Neural progenitor cell (in vitro differentiated cells): ENCODE measurements around the gene UBA1. TPM values are rescaled to one million over a fixed set of nuclear protein-coding genes. Genes with fewer than 3 reads are reported as not detected.

Experiments
- DNase-seq: peaks from one replicate; pipeline ENCODE4 v3.0.0-alpha.2; 2016; ENCODE audit warnings: low spot score
- H2AFZ ChIP-seq: fragments of 200-600 bp; sonication (generic); replicated peaks from 2 replicates; pipeline ENCODE4 v1.6.1; 2016; ENCODE audit warnings: antibody characterized with exemption
- H3F3A ChIP-seq: fragments of 200-600 bp; sonication (generic); 2 replicates; pipeline ENCODE4 v1.6.1; 2016; ENCODE audit warnings: antibody characterized with exemption, low read depth
- H3K27ac ChIP-seq: fragments of 200-600 bp; sonication (generic); 2 replicates; pipeline ENCODE4 v1.5.1; 2016; ENCODE audit warnings: mild to moderate bottlenecking
- H3K27me3 ChIP-seq: fragments of 200-600 bp; sonication (generic); 2 replicates; pipeline ENCODE4 v1.6.1; 2016; ENCODE audit warnings: mild to moderate bottlenecking, moderate library complexity
- H3K36me3 ChIP-seq: fragments of 200-600 bp; sonication (generic); 2 replicates; pipeline ENCODE4 v1.5.1; 2016
- H3K4me1 ChIP-seq: fragments of 200-600 bp; sonication (generic); 2 replicates; pipeline ENCODE4 v1.6.1; 2016; ENCODE audit warnings: mixed run types
- H3K4me2 ChIP-seq: fragments of 200-600 bp; sonication (generic); 2 replicates; pipeline ENCODE4 v1.6.1; 2016
- H3K4me3 ChIP-seq: fragments of 200-600 bp; sonication (generic); 2 replicates; pipeline ENCODE4 v1.5.1; 2016
- H3K79me2 ChIP-seq: fragments of 200-600 bp; sonication (generic); 2 replicates; pipeline ENCODE4 v1.6.1; 2016; ENCODE audit warnings: low read depth
- H3K9ac ChIP-seq: fragments of 200-600 bp; sonication (generic); 2 replicates; pipeline ENCODE4 v1.6.1; 2016
- H3K9me3 ChIP-seq: fragments of 200-600 bp; sonication (generic); 2 replicates; pipeline ENCODE4 v1.5.1; 2016; ENCODE audit warnings: low read depth
- H4K20me1 ChIP-seq: fragments of 200-600 bp; sonication (generic); 2 replicates; pipeline ENCODE4 v1.6.1; 2016; ENCODE audit warnings: low read depth
- H3K27ac Mint-ChIP-seq: 3 replicates; pipeline ENCODE4 v1.8.0; 2021; ENCODE audit warnings: mixed read lengths
- H3K27me3 Mint-ChIP-seq: 2 replicates; pipeline ENCODE4 v1.8.0; 2022; ENCODE audit warnings: low read depth, mild to moderate bottlenecking, inconsistent platforms, moderate library complexity, mixed read lengths; ENCODE audit not compliant: insufficient read depth
- H3K36me3 Mint-ChIP-seq: 3 replicates; pipeline ENCODE4 v1.8.0; 2021; ENCODE audit warnings: mixed read lengths
- H3K4me1 Mint-ChIP-seq: 3 replicates; pipeline ENCODE4 v1.8.0; 2021; ENCODE audit warnings: mixed read lengths
- H3K4me3 Mint-ChIP-seq: 3 replicates; pipeline ENCODE4 v1.8.0; 2021; ENCODE audit warnings: mild to moderate bottlenecking, moderate library complexity, mixed read lengths
- H3K9me3 Mint-ChIP-seq: 3 replicates; pipeline ENCODE4 v1.8.0; 2020; ENCODE audit warnings: mixed read lengths
- CTCF ChIP-seq: fragments of 200-600 bp; sonication (generic); IDR thresholded peaks from 2 replicates; pipeline ENCODE4 v1.5.1; 2017; ENCODE audit warnings: antibody characterized with exemption, mild to moderate bottlenecking
- EZH2 ChIP-seq: fragments of 200-600 bp; sonication (generic); IDR thresholded peaks from 2 replicates; pipeline ENCODE4 v1.6.1; 2017; ENCODE audit warnings: antibody characterized with exemption, mild to moderate bottlenecking, moderate library complexity
- EZH2phosphoT487 ChIP-seq: fragments of 200-600 bp; sonication (generic); IDR thresholded peaks from 2 replicates; pipeline ENCODE4 v1.6.1; 2017; ENCODE audit warnings: antibody characterized with exemption
- total RNA-seq: library from RNA; depleted of rRNA; stranded (reverse); fragments of >200 nt; gene quantifications from 2 replicates; pipeline ENCODE4 v1.2.3, GENCODE V29; 2015; ENCODE audit warnings: low replicate concordance

The UBA1 gene
- total RNA-seq, 1 donor from 2014 or later: 291 TPM

DNA sequence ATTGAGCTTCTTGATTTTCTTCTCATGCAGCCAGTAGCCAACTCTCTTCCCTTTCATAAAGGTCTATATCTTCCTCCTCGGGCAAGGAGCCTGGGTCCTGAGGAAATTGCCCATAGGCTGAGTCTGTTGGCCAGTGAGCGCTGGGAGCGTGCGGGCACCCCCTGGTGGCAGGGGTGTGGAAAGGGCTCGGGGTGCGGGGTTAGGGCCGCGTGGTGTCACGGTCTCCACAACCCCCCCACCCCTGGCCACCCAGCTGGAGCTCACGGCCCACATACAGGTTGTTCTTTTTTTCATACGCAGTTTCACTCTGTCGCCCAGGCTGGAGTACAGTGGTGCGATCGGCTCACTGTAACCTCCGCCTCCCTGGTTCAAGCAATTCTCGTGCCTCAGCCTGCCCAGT, 35.5 kb upstream of the UBA1 start:
- no peak overlapping the region for H3K27ac ChIP-seq
- H3K9me3 ChIP-seq: peaks cover 6% of the 10 kb centered on the region
- Mint-ChIP-seq H3K36me3 (peaks cover 39% of the 10 kb centered on the region), H3K27me3 (peaks cover 8% of the 10 kb centered on the region), H3K9me3 (peaks cover 28% of the 10 kb centered on the region), H3K4me3 (no peak overlapping the region), H3K27ac (no peak overlapping the region), H3K4me1 (no peaks in the 10 kb centered on the region)
- no peak overlapping the region for H2AFZ ChIP-seq
- H3K79me2 ChIP-seq: peaks cover 98% of the 10 kb centered on the region
- TF ChIP-seq EZH2 (no peak), EZH2phosphoT487 (no peak), CTCF (no peak)
- H3K27me3 ChIP-seq: no peaks in the 10 kb centered on the region
- no peaks in the 10 kb centered on the region for H3F3A ChIP-seq
- H3K4me2 ChIP-seq: no peak overlapping the region
- no peak for DNase-seq
- H3K4me1 ChIP-seq: no peaks in the 10 kb centered on the region
- H3K9ac ChIP-seq: no peak overlapping the region
- H4K20me1 ChIP-seq: peaks cover 2% of the 10 kb centered on the region
- no peak overlapping the region for H3K4me3 ChIP-seq
- no peaks in the 10 kb centered on the region for H3K36me3 ChIP-seq

- Histone ChIP-seq H3K27ac (no peak overlapping the region), H3K27me3 (no peaks in the 10 kb centered on the region), H3K4me3 (no peak overlapping the region), H3K4me1 (no peaks in the 10 kb centered on the region), H3K9me3 (peaks cover 9% of the 10 kb centered on the region), H3K9ac (no peak overlapping the region), H3K79me2 (peaks cover 96% of the 10 kb centered on the region), H4K20me1 (peaks cover 2% of the 10 kb centered on the region), H3K4me2 (no peak overlapping the region), H2AFZ (no peak overlapping the region), H3F3A (no peaks in the 10 kb centered on the region), H3K36me3 (no peaks in the 10 kb centered on the region)
- H3K27ac Mint-ChIP-seq: no peak overlapping the region
- H3K4me1 Mint-ChIP-seq: no peaks in the 10 kb centered on the region
- TF ChIP-seq CTCF (no peak), EZH2phosphoT487 (no peak), EZH2 (no peak)
- H3K36me3 Mint-ChIP-seq: peaks cover 33% of the 10 kb centered on the region
- H3K9me3 Mint-ChIP-seq: peaks cover 28% of the 10 kb centered on the region
- no peak for DNase-seq
- H3K4me3 Mint-ChIP-seq: no peak overlapping the region
- peaks cover 8% of the 10 kb centered on the region for H3K27me3 Mint-ChIP-seq
These were observed 34.8 kb upstream of the UBA1 start for GRCh38 chrX:47158781-47159180.

GRCh38 chrX:47160781-47161180, 32.8 kb upstream of the UBA1 start:
- H3K27me3 Mint-ChIP-seq: peaks cover 8% of the 10 kb centered on the region
- Histone ChIP-seq H3K27ac (no peak overlapping the region), H3K4me2 (no peak overlapping the region), H3K4me3 (no peak overlapping the region), H2AFZ (no peak overlapping the region), H3K4me1 (no peaks in the 10 kb centered on the region), H3K9ac (no peak overlapping the region), H3F3A (no peaks in the 10 kb centered on the region), H3K9me3 (peaks cover 9% of the 10 kb centered on the region), H3K79me2 (peaks cover 97% of the 10 kb centered on the region), H3K27me3 (no peaks in the 10 kb centered on the region), H4K20me1 (peaks cover 2% of the 10 kb centered on the region), H3K36me3 (no peaks in the 10 kb centered on the region)
- no peaks in the 10 kb centered on the region for H3K4me1 Mint-ChIP-seq
- peaks cover 36% of the 10 kb centered on the region for H3K36me3 Mint-ChIP-seq
- H3K27ac Mint-ChIP-seq: no peak overlapping the region
- peaks cover 31% of the 10 kb centered on the region for H3K9me3 Mint-ChIP-seq
- DNase-seq: no peak
- TF ChIP-seq CTCF (no peak), EZH2 (no peak), EZH2phosphoT487 (no peak)
- no peak overlapping the region for H3K4me3 Mint-ChIP-seq
